NB4 (cell line): Measurements from ENCODE around the gene ADGRG2.

Experiments used
- CTCF ChIP-seq: IDR thresholded peaks from one replicate; pipeline ENCODE4 v1.5.1; 2012; ENCODE audit warnings: low read depth, low read length
- POLR2A ChIP-seq: IDR thresholded peaks from 2 replicates; pipeline ENCODE4 v1.6.1; 2011; ENCODE audit warnings: mild to moderate bottlenecking; ENCODE audit not compliant: insufficient read length; ENCODE audit errors: extremely low read depth

GRCh38 chrX:18944482-18944881 lies 177.8 kb downstream of the ADGRG2 start:
- TF ChIP-seq POLR2A (no peak), CTCF (no peak)
